GM19328 (cell line): ENCODE measurements around the gene SLC2A14.

Experiments
- ATAC-seq: cut with Tn5 transposase; IDR thresholded peaks from one replicate; pipeline ENCODE4 v1.9.1; 2021; ENCODE audit warnings: mild to moderate bottlenecking, moderate library complexity; ENCODE audit not compliant: unreplicated experiment

Gene SLC2A14

GRCh38 chr12:7781274-7781673 lies 91.4 kb downstream of the SLC2A14 start:
- no peak for ATAC-seq

GRCh38 chr12:7769999-7770398 lies 102.7 kb downstream of the SLC2A14 start:
- ATAC-seq, result no peak
